Measurements from ENCODE around the gene TAF5L. TPM values are rescaled to one million over a fixed set of nuclear protein-coding genes. Genes with fewer than 3 reads are reported as not detected.
A peak's percentile ranks its signal among the peaks of the same experiment; 100 is the strongest.

The TAF5L gene
- total and polyA plus RNA-seq, 8 donors, result 0.29 to 33.8 (median 8.8) TPM

- DNase-seq, result no peak
- WGBS, 5 donors, result 88 to 95% (median 92%) methylated on average over 6 of the region's 6 CpGs
Measured at GRCh38 chr1:229574679-229575442, 51.1 kb downstream of the TAF5L start.

GRCh38 chr1:229572286-229572685 lies 53.6 kb downstream of the TAF5L start:
- no peak overlapping the region for H3K4me3 ChIP-seq
- WGBS, 5 donors, result 67 to 74% (median 72%) methylated on average over 2 of the region's 2 CpGs
- intact Hi-C loops (cut with DNase I; ENCODE audit: low total_unique reads), result no loop called here
- H3K4me1 ChIP-seq, result peaks cover 0 to 9% (median 7%) of the 10 kb centered on the region in 4 donors
- H3K27me3 ChIP-seq, result no peaks in the 10 kb centered on the region
- DNase-seq, result no peak
- no peaks in the 10 kb centered on the region for H3K36me3 ChIP-seq
- H3K9me3 ChIP-seq, result no peaks in the 10 kb centered on the region
- TF ChIP-seq POLR2AphosphoS5 (IDR thresholded peaks at IDR 0.05) (no peak), CTCF (IDR thresholded peaks at IDR 0.05) (no peak), EP300 (IDR thresholded peaks at IDR 0.05) (no peak), POLR2A (IDR thresholded peaks at IDR 0.05) (no peak)
- no peak overlapping the region for H3K27ac ChIP-seq

More at GRCh38 chr1:229574679-229575442, 51.1 kb downstream of the TAF5L start:
- no peaks in the 10 kb centered on the region for H3K27me3 ChIP-seq
- TF ChIP-seq EP300 (IDR thresholded peaks at IDR 0.05) (no peak), POLR2AphosphoS5 (IDR thresholded peaks at IDR 0.05) (no peak), POLR2A (IDR thresholded peaks at IDR 0.05) (no peak), CTCF (IDR thresholded peaks at IDR 0.05) (no peak)
- H3K27ac ChIP-seq, result no peak overlapping the region
- peaks cover 12 to 25% (median 18%) of the 10 kb centered on the region in 4 donors for H3K4me1 ChIP-seq
- no peak overlapping the region for H3K4me3 ChIP-seq
- no peaks in the 10 kb centered on the region for H3K9me3 ChIP-seq
- intact Hi-C loops (cut with DNase I; ENCODE audit: low total_unique reads), result no loop called here
- H3K36me3 ChIP-seq, result no peaks in the 10 kb centered on the region

- WGBS, 5 donors, result 17 to 28% (median 24%) methylated on average over 2 of the region's 2 CpGs
- Histone ChIP-seq H3K27me3 (no peaks in the 10 kb centered on the region), H3K36me3 (no peaks in the 10 kb centered on the region), H3K9me3 (no peaks in the 10 kb centered on the region), H3K4me1 (peaks cover 0 to 9% (median 7%) of the 10 kb centered on the region in 4 donors), H3K27ac (peak overlapping the region in 1 of 5 donors; percentile 60), H3K4me3 (no peak overlapping the region)
- no peak for TF ChIP-seq POLR2AphosphoS5 (IDR thresholded peaks at IDR 0.05)
- TF ChIP-seq CTCF (IDR thresholded peaks at IDR 0.05), result no peak
- peak in 1 of 2 donors; percentile 59 for DNase-seq
- intact Hi-C loops (cut with DNase I; ENCODE audit: low total_unique reads), result no loop called here
Measured at GRCh38 chr1:229570891-229571516, 54.9 kb downstream of the TAF5L start.

- Histone ChIP-seq H3K27ac (peak overlapping the region in 1 of 5 donors; percentile 60), H3K27me3 (no peaks in the 10 kb centered on the region), H3K36me3 (no peaks in the 10 kb centered on the region), H3K4me3 (no peak overlapping the region), H3K4me1 (peaks cover 0 to 9% (median 7%) of the 10 kb centered on the region in 4 donors), H3K9me3 (no peaks in the 10 kb centered on the region)
- DNase-seq, result no peak
- intact Hi-C loops (cut with DNase I; ENCODE audit: low total_unique reads), result no loop called here
- 55 to 64% (median 60%) methylated on average over 20 of the region's 20 CpGs for WGBS, 5 donors
- TF ChIP-seq EP300 (IDR thresholded peaks at IDR 0.05), result no peak
- TF ChIP-seq POLR2AphosphoS5 (IDR thresholded peaks at IDR 0.05), result no peak
- no peak for TF ChIP-seq POLR2A (IDR thresholded peaks at IDR 0.05)
- no peak for TF ChIP-seq CTCF (IDR thresholded peaks at IDR 0.05)
Measured at GRCh38 chr1:229570305-229570704, 55.6 kb downstream of the TAF5L start.
